Muscle of leg (tissue), 11 donors: ENCODE data around the gene ADGRD1. TPM values are rescaled to one million over a fixed set of nuclear protein-coding genes. Genes with fewer than 3 reads are reported as not detected.

Source experiments
- DNase-seq: peaks from one replicate; pipeline ENCODE4 v3.0.0; 2013
- H3K27ac ChIP-seq: one replicate; pipeline ENCODE4 v1.5.1; 2013; ENCODE audit warnings: mild to moderate bottlenecking, low read length, control low read depth
- H3K27me3 ChIP-seq: one replicate; pipeline ENCODE4 v1.6.1; 2013; ENCODE audit warnings: low read length; ENCODE audit not compliant: control insufficient read depth, insufficient read depth
- H3K36me3 ChIP-seq: one replicate; pipeline ENCODE4 v1.6.1; 2013; ENCODE audit warnings: low read length; ENCODE audit not compliant: control insufficient read depth, insufficient read depth
- H3K4me1 ChIP-seq: one replicate; pipeline ENCODE4 v1.6.1; 2013; ENCODE audit warnings: low read length; ENCODE audit not compliant: control insufficient read depth, insufficient read depth
- H3K4me3 ChIP-seq: one replicate; pipeline ENCODE4 v1.5.1; 2013; ENCODE audit warnings: low read length, control low read depth
- H3K9me3 ChIP-seq: replicated peaks from 2 replicates; pipeline ENCODE4 v1.6.1; 2013; ENCODE audit warnings: low read depth, low read length; ENCODE audit not compliant: control insufficient read depth
- WGBS: methylation state at CpG from one replicate; pipeline ENCODE4 v1.1.5; 2013; ENCODE audit warnings: missing lambda C conversion rate; ENCODE audit not compliant: insufficient coverage; 5-methylcytosine and 5-hydroxymethylcytosine counted together
- polyA plus RNA-seq, 8 donors: library from polyadenylated mRNA; unstranded; fragments of 120-200 nt; gene quantifications; one replicate each; pipeline versions ENCODE4 v1.2.1 to v1.2.3, GENCODE V29; 2013; ENCODE audit warnings: inconsistent platforms in 1 of 8, low replicate concordance in 1 of 8; ENCODE audit not compliant: insufficient read length in 8 of 8, insufficient read depth in 1 of 8
- total RNA-seq: library from RNA; stranded (reverse); fragments of 120-200 nt; gene quantifications from one replicate; pipeline ENCODE4 v1.2.4, GENCODE V29; 2013

The ADGRD1 gene
- total and polyA plus RNA-seq, 9 donors, result 4.9 to 14.7 (median 10.6) TPM

GRCh38 chr12:131095826-131096680, 142.3 kb downstream of the ADGRD1 start:
- H3K4me1 ChIP-seq, result peaks cover 10% of the 10 kb centered on the region
- no peaks in the 10 kb centered on the region for H3K36me3 ChIP-seq
- WGBS, result 71% methylated on average over 19 of the region's 26 CpGs
- no peak overlapping the region for H3K4me3 ChIP-seq
- no peak overlapping the region for H3K27ac ChIP-seq
- DNase-seq, result no peak
- peaks cover 2% of the 10 kb centered on the region for H3K9me3 ChIP-seq
- peaks cover 5% of the 10 kb centered on the region for H3K27me3 ChIP-seq

- Histone ChIP-seq H3K4me1 (peaks cover 10% of the 10 kb centered on the region), H3K27me3 (peaks cover 5% of the 10 kb centered on the region), H3K36me3 (no peaks in the 10 kb centered on the region), H3K9me3 (peaks cover 2% of the 10 kb centered on the region), H3K4me3 (no peak overlapping the region), H3K27ac (no peak overlapping the region)
- WGBS, result 61% methylated on average over 9 of the region's 13 CpGs
- no peak for DNase-seq
These were observed 143.0 kb downstream of the ADGRD1 start for GRCh38 chr12:131096681-131097181.

GRCh38 chr12:131097202-131098177, 143.8 kb downstream of the ADGRD1 start:
- WGBS, result 62% methylated on average over 23 of the region's 31 CpGs
- no peak overlapping the region for H3K27ac ChIP-seq
- DNase-seq, result no peak

GRCh38 chr12:131098178-131098981, 144.7 kb downstream of the ADGRD1 start:
- no peak overlapping the region for H3K27ac ChIP-seq
- WGBS, result 87% methylated on average over 18 of the region's 19 CpGs
- H3K4me1 ChIP-seq, result peaks cover 7% of the 10 kb centered on the region

More at GRCh38 chr12:131097202-131098177, 143.8 kb downstream of the ADGRD1 start:
- H3K4me3 ChIP-seq, result no peak overlapping the region
- H3K36me3 ChIP-seq, result no peaks in the 10 kb centered on the region
- peaks cover 10% of the 10 kb centered on the region for H3K4me1 ChIP-seq
- peaks cover 5% of the 10 kb centered on the region for H3K27me3 ChIP-seq
- peaks cover 2% of the 10 kb centered on the region for H3K9me3 ChIP-seq

GRCh38 chr12:131100031-131100674, 146.4 kb downstream of the ADGRD1 start:
- H3K4me1 ChIP-seq, result peaks cover 10% of the 10 kb centered on the region
- H3K9me3 ChIP-seq, result peaks cover 2% of the 10 kb centered on the region
- H3K27me3 ChIP-seq, result peaks cover 3% of the 10 kb centered on the region
- DNase-seq, result no peak
- no peaks in the 10 kb centered on the region for H3K36me3 ChIP-seq
- WGBS, result 94% methylated on average over 5 of the region's 5 CpGs
- H3K4me3 ChIP-seq, result no peak overlapping the region
- no peak overlapping the region for H3K27ac ChIP-seq

More at GRCh38 chr12:131098178-131098981, 144.7 kb downstream of the ADGRD1 start:
- Histone ChIP-seq H3K36me3 (no peaks in the 10 kb centered on the region), H3K27me3 (peaks cover 5% of the 10 kb centered on the region), H3K4me3 (no peak overlapping the region), H3K9me3 (peaks cover 2% of the 10 kb centered on the region)
- no peak for DNase-seq

GRCh38 chr12:131101006-131101405, 147.3 kb downstream of the ADGRD1 start:
- Histone ChIP-seq H3K9me3 (peaks cover 2% of the 10 kb centered on the region), H3K27ac (no peak overlapping the region), H3K4me3 (no peak overlapping the region), H3K27me3 (peaks cover 2% of the 10 kb centered on the region), H3K36me3 (no peaks in the 10 kb centered on the region), H3K4me1 (peaks cover 15% of the 10 kb centered on the region)
- no peak for DNase-seq
- WGBS, result 93% methylated on average over 4 of the region's 4 CpGs

GRCh38 chr12:131101703-131102492, 148.2 kb downstream of the ADGRD1 start:
- DNase-seq, result no peak
- Histone ChIP-seq H3K27ac (no peak overlapping the region), H3K36me3 (no peaks in the 10 kb centered on the region), H3K27me3 (peaks cover 2% of the 10 kb centered on the region), H3K4me3 (no peak overlapping the region), H3K4me1 (peaks cover 15% of the 10 kb centered on the region), H3K9me3 (peaks cover 2% of the 10 kb centered on the region)
- WGBS, result 84% methylated on average over 9 of the region's 13 CpGs

- no peak for DNase-seq
- H3K4me1 ChIP-seq, result peaks cover 12% of the 10 kb centered on the region
- H3K9me3 ChIP-seq, result peaks cover 2% of the 10 kb centered on the region
- no peak overlapping the region for H3K27ac ChIP-seq
- peaks cover 2% of the 10 kb centered on the region for H3K27me3 ChIP-seq
- H3K4me3 ChIP-seq, result no peak overlapping the region
- no peaks in the 10 kb centered on the region for H3K36me3 ChIP-seq
- 91% methylated on average over 10 of the region's 10 CpGs for WGBS
These were observed 148.8 kb downstream of the ADGRD1 start for GRCh38 chr12:131102493-131102931.
